ENCODE measurements around the gene MAPK11.

MAPK11 gene

GRCh38 chr22:50293441-50294318 is 23.5 kb upstream of the MAPK11 start:
- DNase-seq: no peak

GRCh38 chr22:50292643-50293440 is 22.7 kb upstream of the MAPK11 start:
- DNase-seq: no peak

- no peak for DNase-seq
Observed at GRCh38 chr22:50289942-50290630, 19.9 kb upstream of the MAPK11 start.

GRCh38 chr22:50289151-50289941 is 19.2 kb upstream of the MAPK11 start:
- no peak for DNase-seq

- DNase-seq: no peak
Observed at GRCh38 chr22:50287731-50288130, 17.6 kb upstream of the MAPK11 start.

GRCh38 chr22:50286701-50287318 is 16.6 kb upstream of the MAPK11 start:
- DNase-seq: no peak

GRCh38 chr22:50286275-50286674 is 16.1 kb upstream of the MAPK11 start:
- DNase-seq: no peak

- DNase-seq: no peak
Observed at GRCh38 chr22:50285568-50286229, 15.5 kb upstream of the MAPK11 start.

GRCh38 chr22:50284479-50284878 is 14.3 kb upstream of the MAPK11 start:
- no peak for DNase-seq

- no peak for DNase-seq
Observed at GRCh38 chr22:50283821-50284220, 13.6 kb upstream of the MAPK11 start.

GRCh38 chr22:50282361-50283155 is 12.4 kb upstream of the MAPK11 start:
- DNase-seq: no peak

GRCh38 chr22:50281957-50282356 is 11.8 kb upstream of the MAPK11 start:
- no peak for DNase-seq

GRCh38 chr22:50281384-50281760 is 11.2 kb upstream of the MAPK11 start:
- DNase-seq: no peak

- no peak for DNase-seq
Observed at GRCh38 chr22:50280708-50281383, 10.7 kb upstream of the MAPK11 start.

- DNase-seq: no peak
Observed at GRCh38 chr22:50280022-50280707, 10.0 kb upstream of the MAPK11 start.

GRCh38 chr22:50278956-50279619 is 8.9 kb upstream of the MAPK11 start:
- no peak for DNase-seq

GRCh38 chr22:50278461-50278860 is 8.3 kb upstream of the MAPK11 start:
- no peak for DNase-seq

- no peak for DNase-seq
Observed at GRCh38 chr22:50277761-50278160, 7.6 kb upstream of the MAPK11 start.

GRCh38 chr22:50276143-50276542 is 6.0 kb upstream of the MAPK11 start:
- peak; percentile 28 for DNase-seq
